GM18907 (cell line): Measurements from ENCODE around the gene PRR14L.
"Not testable (repeated sequence)": the region's sequence is repeated elsewhere in the genome, so short reads cannot be mapped to it uniquely, and the experiment has no call there.

ENCODE experiments used
- ATAC-seq: cut with Tn5 transposase; IDR thresholded peaks from one replicate; pipeline ENCODE4 v1.9.1; 2021; ENCODE audit warnings: mild to moderate bottlenecking, moderate library complexity; ENCODE audit not compliant: unreplicated experiment

The PRR14L gene

GRCh38 chr22:31742115-31742514, 7.8 kb downstream of the PRR14L start:
- no peak for ATAC-seq

GRCh38 chr22:31740314-31740713, 9.6 kb downstream of the PRR14L start:
- not testable (repeated sequence) for ATAC-seq

- no peak for ATAC-seq
These were observed 10.1 kb downstream of the PRR14L start for GRCh38 chr22:31739795-31740201.

GRCh38 chr22:31738566-31738965, 11.4 kb downstream of the PRR14L start:
- no peak for ATAC-seq

GRCh38 chr22:31737932-31738331, 12.0 kb downstream of the PRR14L start:
- no peak for ATAC-seq

DNA sequence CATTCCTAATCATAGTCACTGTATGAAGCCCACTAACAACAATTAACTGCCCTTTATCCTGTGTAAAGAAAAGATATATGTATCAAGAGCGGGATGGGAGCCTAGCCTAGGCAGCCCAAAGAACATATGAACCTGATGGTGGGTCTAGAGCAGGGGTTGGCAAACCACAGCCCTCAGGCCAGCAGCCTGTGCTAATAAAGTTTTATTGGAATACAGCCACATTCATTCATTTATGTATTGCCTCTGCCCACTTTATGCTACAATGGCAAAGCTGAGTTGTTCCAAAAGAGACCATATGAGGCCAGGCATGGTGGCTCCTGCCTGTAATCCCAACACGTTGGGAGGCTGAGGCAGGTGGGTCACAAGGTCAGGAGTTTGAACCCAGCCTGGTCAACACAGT, 13.5 kb downstream of the PRR14L start:
- no peak for ATAC-seq

GRCh38 chr22:31734512-31734911, 15.4 kb downstream of the PRR14L start:
- ATAC-seq, result no peak

- ATAC-seq, result no peak
These were observed 16.3 kb downstream of the PRR14L start for GRCh38 chr22:31733580-31734079.

- ATAC-seq, result no peak
These were observed 17.7 kb downstream of the PRR14L start for GRCh38 chr22:31732089-31732829.

DNA sequence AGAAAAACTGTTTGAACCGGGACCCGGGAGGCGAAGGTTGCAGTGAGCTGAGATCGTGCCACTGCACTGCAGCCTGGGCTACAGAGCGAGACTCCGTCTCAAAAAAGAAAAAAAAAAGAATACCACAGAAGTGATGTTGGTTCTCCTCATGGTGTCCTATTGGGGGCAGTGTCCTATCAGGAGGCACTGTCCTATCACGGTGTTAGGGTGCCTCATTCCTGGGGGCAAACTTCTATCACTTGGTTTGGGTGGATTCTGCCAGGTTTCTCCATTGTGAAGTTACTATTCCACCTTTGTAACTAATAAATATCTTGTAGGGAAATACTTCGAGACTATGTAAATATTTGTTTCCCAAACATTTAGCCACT, 19.6 kb downstream of the PRR14L start:
- ATAC-seq, result no peak

- ATAC-seq, result no peak
These were observed 21.1 kb downstream of the PRR14L start for GRCh38 chr22:31728857-31729256.

GRCh38 chr22:31726692-31727091, 23.2 kb downstream of the PRR14L start:
- no peak for ATAC-seq

- no peak for ATAC-seq
These were observed 26.2 kb downstream of the PRR14L start for GRCh38 chr22:31723723-31724122.

DNA sequence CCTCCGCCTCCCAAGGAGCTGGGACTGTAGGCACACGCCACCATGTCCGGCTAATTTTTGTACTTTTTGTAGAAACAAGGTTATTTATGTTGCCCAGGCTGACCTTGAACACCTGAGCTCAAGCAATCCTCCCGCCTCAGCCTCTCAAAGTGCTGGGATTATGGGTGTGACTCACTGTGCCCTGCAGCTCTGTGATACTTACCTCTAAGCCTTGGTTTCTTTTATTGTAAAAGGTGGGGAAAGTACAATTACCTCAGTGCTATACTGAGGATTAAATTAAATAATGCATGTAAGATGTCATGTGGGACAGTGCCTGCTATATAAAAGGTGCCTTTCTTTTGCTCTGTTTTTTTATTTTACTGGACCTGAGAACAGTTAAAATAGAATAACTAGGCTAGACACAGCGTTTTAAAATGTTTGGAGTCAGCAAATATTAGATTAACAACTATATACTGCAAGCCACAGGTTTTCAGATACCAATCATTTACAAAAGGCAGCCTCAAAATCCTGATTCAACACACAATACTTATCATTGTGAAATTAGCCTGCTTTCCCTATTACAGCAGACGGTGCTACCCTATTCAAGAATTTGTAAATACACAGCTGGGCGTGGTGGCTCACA, 30.0 kb downstream of the PRR14L start:
- no peak for ATAC-seq

GRCh38 chr22:31715147-31715778, 34.7 kb downstream of the PRR14L start:
- ATAC-seq, result no peak

- not testable (repeated sequence) for ATAC-seq
These were observed 38.7 kb downstream of the PRR14L start for GRCh38 chr22:31711226-31711625.

GRCh38 chr22:31707519-31707918, 42.4 kb downstream of the PRR14L start:
- no peak for ATAC-seq

DNA sequence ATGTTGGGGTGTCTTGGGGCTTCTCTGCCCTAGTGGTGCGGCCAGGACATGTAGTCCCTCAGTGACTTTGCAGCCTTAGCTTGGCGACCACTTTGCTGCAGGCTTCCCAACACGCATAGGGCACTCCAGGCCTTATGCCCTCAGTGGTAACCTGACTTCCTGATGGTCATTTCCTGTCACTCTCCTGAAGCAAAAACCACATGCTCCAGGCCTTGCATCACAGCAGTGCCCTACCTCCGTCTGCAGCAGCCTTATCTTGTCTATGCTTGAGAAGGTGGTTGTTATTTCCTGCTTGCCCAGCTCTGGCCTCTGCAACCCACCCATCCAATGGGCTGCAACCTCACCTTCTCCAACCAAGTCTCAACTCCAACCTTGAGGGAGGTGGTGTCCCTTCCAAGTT, 54.5 kb downstream of the PRR14L start:
- no peak for ATAC-seq

- not testable (repeated sequence) for ATAC-seq
These were observed 55.9 kb downstream of the PRR14L start for GRCh38 chr22:31694046-31694445.

DNA sequence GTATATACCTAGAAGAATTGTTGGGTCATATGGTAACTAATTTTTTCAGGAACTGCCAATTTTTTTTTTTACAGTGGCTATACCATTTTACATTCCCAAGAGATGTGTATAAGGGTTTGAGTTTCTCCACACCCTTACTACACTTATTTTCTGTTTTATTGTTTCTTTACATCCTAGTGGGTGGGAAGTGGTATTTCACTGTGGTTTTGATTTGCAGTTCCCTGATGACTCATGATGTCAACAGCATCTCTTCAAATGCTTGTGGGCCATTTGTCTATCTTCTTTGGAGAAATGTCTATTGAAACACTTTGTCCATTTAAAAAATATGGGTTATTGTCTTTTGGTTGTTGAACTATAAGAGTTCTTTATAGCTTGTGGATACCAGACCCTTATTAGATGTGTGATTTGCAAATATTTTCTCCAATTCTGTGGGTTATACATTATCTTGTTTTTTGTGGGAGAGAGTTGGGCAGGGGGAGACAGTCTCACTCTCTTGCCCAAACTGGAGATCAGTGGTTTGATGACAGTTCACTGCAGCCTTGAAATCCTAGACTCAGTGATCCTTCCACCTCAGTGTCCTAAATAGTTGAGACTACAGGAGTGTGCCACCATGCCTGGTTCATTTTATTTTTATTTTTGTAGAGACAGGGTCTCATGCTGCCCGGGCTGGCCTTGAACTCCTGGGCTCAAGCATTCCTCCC, 57.6 kb downstream of the PRR14L start:
- ATAC-seq, result no peak

GRCh38 chr22:31691408-31691807, 58.5 kb downstream of the PRR14L start:
- ATAC-seq, result no peak
